Testis (tissue), 3 donors: ENCODE results near the gene A2M. TPM values are rescaled to one million over a fixed set of nuclear protein-coding genes. Genes with fewer than 3 reads are reported as not detected.
A peak's percentile ranks its signal among the peaks of the same experiment; 100 is the strongest.

Source experiments
- DNase-seq: peaks from one replicate; pipeline ENCODE4 v3.0.0-alpha.2; 2019
- H3K27ac ChIP-seq, 2 donors: fragments of 200-600 bp; sonication (generic); one replicate each; pipeline ENCODE4 v1.5.1; 2019
- H3K27me3 ChIP-seq: fragments of 200-600 bp; sonication (generic); one replicate; pipeline ENCODE4 v1.5.1; 2019
- H3K36me3 ChIP-seq: fragments of 200-600 bp; sonication (generic); one replicate; pipeline ENCODE4 v1.5.1; 2017; ENCODE audit warnings: low read depth; ENCODE audit errors: missing control alignments
- H3K4me1 ChIP-seq: fragments of 200-600 bp; sonication (generic); one replicate; pipeline ENCODE4 v1.5.1; 2019
- H3K4me3 ChIP-seq, 2 donors: fragments of 200-600 bp; sonication (generic); one replicate each; pipeline ENCODE4 v1.5.1; 2017 to 2019
- H3K9me3 ChIP-seq: fragments of 200-600 bp; sonication (generic); one replicate; pipeline ENCODE4 v1.5.1; 2017
- POLR2A ChIP-seq: fragments of 450-650 bp; IDR thresholded peaks from one replicate; pipeline ENCODE4 v1.6.1; 2017; ENCODE audit warnings: antibody characterized with exemption, mild to moderate bottlenecking, moderate library complexity
- WGBS, 2 donors: methylation state at CpG; one replicate each; pipeline ENCODE4 v1.1.5; 2018; 5-methylcytosine and 5-hydroxymethylcytosine counted together
- intact Hi-C: fragments of 100-400 bp; cut with DNase I; formaldehyde crosslinking; loops from one replicate; pipeline ENCODE4 v1.15.1; 2023; ENCODE audit warnings: low total_unique reads
- polyA plus RNA-seq: library from polyadenylated mRNA; stranded (reverse); fragments of 350-450 nt; fragmentation: Illumina TruSeq; extraction: RNeasy Lipid Tissue Mini Kit (QIAGEN cat#74804); gene quantifications from one replicate; pipeline ENCODE4 v1.2.3, GENCODE V29; 2014; ENCODE audit warnings: low read depth, low replicate concordance; ENCODE audit not compliant: insufficient read depth
- total RNA-seq, 2 donors: library from RNA; depleted of rRNA; stranded (reverse); fragments of >200 nt; gene quantifications; one replicate each; pipeline ENCODE4 v1.2.3, GENCODE V29; 2016
- TF ChIP-seq, protein P1 (sequence below), 3 experiments: fragments of 450-650 bp in 2 of 3; fragments of 200-600 bp in 1 of 3; sonication (generic) in 1 of 3; IDR thresholded peaks; one replicate each; pipeline ENCODE4 v1.5.1; 2016 to 2019; ENCODE audit warnings: antibody characterized with exemption in 3 of 3, mild to moderate bottlenecking in 2 of 3, moderate library complexity in 1 of 3

Gene A2M
- total and polyA plus RNA-seq, 3 donors from 2014 or later, result 64.2 to 200 (median 151) TPM

DNA sequence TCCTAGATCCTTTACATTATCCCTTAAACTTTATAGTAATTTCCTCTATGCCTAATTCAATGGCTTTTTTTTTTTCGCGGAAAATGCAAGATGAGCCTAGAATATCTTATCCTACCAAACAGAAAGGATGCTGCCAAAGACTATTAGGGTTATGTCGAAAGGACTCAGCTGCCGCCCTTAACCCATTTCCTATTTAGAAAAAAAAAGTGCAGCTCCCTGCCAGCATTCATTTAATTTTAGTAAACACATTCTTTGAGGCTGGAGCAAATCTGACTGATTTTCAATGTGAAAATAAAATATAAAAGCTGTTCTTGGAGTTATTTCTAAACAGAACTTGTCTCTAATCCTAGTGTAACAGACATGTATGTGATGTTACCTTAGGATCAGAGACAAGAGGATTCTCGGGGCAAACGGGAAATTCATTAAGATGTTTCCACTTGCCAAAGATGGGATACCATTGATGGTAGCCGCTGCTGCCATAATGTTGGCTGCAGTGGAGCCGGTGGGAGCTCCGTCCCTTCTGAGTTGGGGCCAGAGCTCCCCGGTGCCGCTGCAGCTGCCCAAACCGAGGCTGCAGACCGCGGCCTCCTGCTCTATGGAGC is 8.2 kb upstream of the A2M start:
- Histone ChIP-seq H3K27ac (peak overlapping the region; percentile 19 to 34), H3K36me3 (no peaks in the 10 kb centered on the region), H3K4me1 (peaks cover 5% of the 10 kb centered on the region), H3K27me3 (no peaks in the 10 kb centered on the region), H3K4me3 (peak overlapping the region in 1 of 2 donors; percentile 17), H3K9me3 (no peaks in the 10 kb centered on the region)
- 32 to 43% methylated on average over 7 to 14 of the region's 14 CpGs for WGBS, 2 donors
- DNase-seq, result no peak
- intact Hi-C loops, result no loop called here
- TF ChIP-seq, protein P1, sequence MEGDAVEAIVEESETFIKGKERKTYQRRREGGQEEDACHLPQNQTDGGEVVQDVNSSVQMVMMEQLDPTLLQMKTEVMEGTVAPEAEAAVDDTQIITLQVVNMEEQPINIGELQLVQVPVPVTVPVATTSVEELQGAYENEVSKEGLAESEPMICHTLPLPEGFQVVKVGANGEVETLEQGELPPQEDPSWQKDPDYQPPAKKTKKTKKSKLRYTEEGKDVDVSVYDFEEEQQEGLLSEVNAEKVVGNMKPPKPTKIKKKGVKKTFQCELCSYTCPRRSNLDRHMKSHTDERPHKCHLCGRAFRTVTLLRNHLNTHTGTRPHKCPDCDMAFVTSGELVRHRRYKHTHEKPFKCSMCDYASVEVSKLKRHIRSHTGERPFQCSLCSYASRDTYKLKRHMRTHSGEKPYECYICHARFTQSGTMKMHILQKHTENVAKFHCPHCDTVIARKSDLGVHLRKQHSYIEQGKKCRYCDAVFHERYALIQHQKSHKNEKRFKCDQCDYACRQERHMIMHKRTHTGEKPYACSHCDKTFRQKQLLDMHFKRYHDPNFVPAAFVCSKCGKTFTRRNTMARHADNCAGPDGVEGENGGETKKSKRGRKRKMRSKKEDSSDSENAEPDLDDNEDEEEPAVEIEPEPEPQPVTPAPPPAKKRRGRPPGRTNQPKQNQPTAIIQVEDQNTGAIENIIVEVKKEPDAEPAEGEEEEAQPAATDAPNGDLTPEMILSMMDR (IDR thresholded peaks at IDR 0.05), result no peak
- no peak for TF ChIP-seq POLR2A

DNA sequence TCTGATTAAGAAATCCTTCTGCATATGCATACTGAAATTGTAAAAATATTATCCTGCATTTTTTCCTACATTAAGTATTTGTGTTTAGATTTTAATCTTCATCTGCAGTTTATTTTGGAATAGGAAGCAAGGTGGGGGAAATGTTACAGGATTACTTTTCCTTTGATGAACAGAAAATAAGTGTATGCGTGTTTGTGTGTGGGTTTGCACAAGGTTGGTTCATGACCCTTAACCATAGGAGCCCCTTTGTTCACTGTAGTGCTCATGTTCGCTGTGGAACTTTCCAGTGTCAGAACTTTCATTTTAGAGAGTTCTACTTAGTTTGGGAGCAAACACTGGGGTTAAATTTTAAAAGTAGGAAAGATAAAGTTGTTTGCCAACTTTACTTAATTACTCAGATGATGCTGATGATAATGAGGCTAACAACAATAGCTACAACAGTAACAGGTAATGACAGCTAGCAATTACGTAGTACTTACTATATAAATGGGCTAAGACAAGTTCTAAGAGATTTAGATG is 6.4 kb upstream of the A2M start:
- no peak for TF ChIP-seq POLR2A
- TF ChIP-seq, protein P1 (IDR thresholded peaks at IDR 0.05), result no peak

GRCh38 chr12:9120487-9121184 is 4.9 kb upstream of the A2M start:
- WGBS, 2 donors, result 75 to 83% methylated on average over 10 of the region's 10 CpGs
- Histone ChIP-seq H3K27me3 (no peaks in the 10 kb centered on the region), H3K9me3 (no peaks in the 10 kb centered on the region), H3K36me3 (no peaks in the 10 kb centered on the region), H3K4me1 (peaks cover 25% of the 10 kb centered on the region), H3K27ac (no peak overlapping the region), H3K4me3 (no peak overlapping the region)
- intact Hi-C loops, result no loop called here
- no peak for DNase-seq
- TF ChIP-seq, protein P1 (IDR thresholded peaks at IDR 0.05), result no peak
- no peak for TF ChIP-seq POLR2A

More for the DNA sequence above, 6.4 kb upstream of the A2M start:
- peaks cover 11% of the 10 kb centered on the region for H3K4me1 ChIP-seq
- H3K27ac ChIP-seq, result no peak overlapping the region
- H3K27me3 ChIP-seq, result no peaks in the 10 kb centered on the region
- 54 to 66% methylated on average over 3 of the region's 3 CpGs for WGBS, 2 donors
- H3K4me3 ChIP-seq, result no peak overlapping the region
- no peaks in the 10 kb centered on the region for H3K36me3 ChIP-seq
- no peak for DNase-seq
- intact Hi-C loops, result no loop called here
- H3K9me3 ChIP-seq, result no peaks in the 10 kb centered on the region

DNA sequence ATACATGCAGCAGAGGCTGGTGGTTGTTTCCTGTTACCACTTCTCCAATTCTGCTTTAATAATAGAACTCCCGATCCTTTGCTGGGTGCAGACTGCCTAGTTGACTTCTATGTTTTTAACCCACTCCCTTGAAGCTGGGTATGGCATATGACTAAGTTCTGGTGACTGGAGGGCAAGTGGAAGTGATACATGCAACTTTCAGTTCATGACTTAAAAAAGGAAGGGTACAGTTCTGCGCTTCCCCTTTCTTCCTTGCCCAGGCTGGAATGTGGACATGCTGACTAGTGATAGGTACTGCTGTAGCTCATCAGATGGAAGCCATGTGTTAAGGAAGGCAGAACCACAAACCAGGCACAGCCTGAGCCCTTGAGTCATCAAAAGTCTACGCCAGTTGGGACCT is 2.4 kb upstream of the A2M start:
- intact Hi-C loops, result no loop called here
- TF ChIP-seq POLR2A, result no peak
- TF ChIP-seq, protein P1 (IDR thresholded peaks at IDR 0.05), result no peak
- H3K9me3 ChIP-seq, result no peaks in the 10 kb centered on the region
- WGBS, 2 donors, result 78 to 85% methylated on average over 3 of the region's 3 CpGs
- peaks cover 28% of the 10 kb centered on the region for H3K4me1 ChIP-seq
- no peaks in the 10 kb centered on the region for H3K36me3 ChIP-seq
- H3K27me3 ChIP-seq, result no peaks in the 10 kb centered on the region
- peak overlapping the region; percentile 27 to 46 for H3K27ac ChIP-seq
- no peak overlapping the region for H3K4me3 ChIP-seq
- peak; percentile 22 for DNase-seq
